Fibroblast of the aortic adventitia (primary cell): ENCODE data around the gene ADGRL1. TPM values are rescaled to one million over a fixed set of nuclear protein-coding genes. Genes with fewer than 3 reads are reported as not detected.

ENCODE experiments used
- DNase-seq: peaks from one replicate; pipeline ENCODE4 v3.0.0-alpha.2; 2010; ENCODE audit warnings: low read depth
- H3K4me3 ChIP-seq: 2 replicates; pipeline ENCODE4 v1.5.1; 2011; ENCODE audit warnings: low read depth, mild to moderate bottlenecking, control low read depth, low read length, moderate library complexity
- CTCF ChIP-seq: IDR thresholded peaks from 2 replicates; pipeline ENCODE4 v1.5.1; 2011; ENCODE audit warnings: mild to moderate bottlenecking, low read length, control low read depth, inconsistent platforms; ENCODE audit not compliant: insufficient read depth
- total RNA-seq: library from RNA; depleted of rRNA; stranded (reverse); fragments of >200 nt; gene quantifications from 2 replicates; pipeline ENCODE4 v1.2.3, GENCODE V29; 2012; ENCODE audit warnings: low replicate concordance

The ADGRL1 gene
- total RNA-seq, 1 donor, result 6.0 TPM

DNA sequence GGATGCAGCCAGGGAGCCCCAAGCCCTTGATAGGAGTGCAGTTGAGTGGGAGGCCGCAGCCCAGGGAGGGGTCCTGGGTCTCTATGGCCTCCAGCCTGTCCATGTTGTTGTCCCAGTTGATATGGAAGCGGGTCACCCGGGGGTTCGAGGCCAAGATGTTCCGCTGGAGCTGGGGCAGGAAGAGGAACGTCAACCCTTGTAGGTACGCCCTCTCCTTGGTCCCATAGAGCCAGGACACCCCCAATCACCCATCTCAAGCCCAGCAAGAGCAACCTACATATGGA is 85.5 kb downstream of the ADGRL1 start:
- DNase-seq, result no peak
- no peak for TF ChIP-seq CTCF

GRCh38 chr19:14119644-14120496 is 86.1 kb downstream of the ADGRL1 start:
- DNase-seq, result no peak
- no peak for TF ChIP-seq CTCF
- no peak overlapping the region for H3K4me3 ChIP-seq

More for the DNA sequence above, 85.5 kb downstream of the ADGRL1 start:
- H3K4me3 ChIP-seq, result no peak overlapping the region

DNA sequence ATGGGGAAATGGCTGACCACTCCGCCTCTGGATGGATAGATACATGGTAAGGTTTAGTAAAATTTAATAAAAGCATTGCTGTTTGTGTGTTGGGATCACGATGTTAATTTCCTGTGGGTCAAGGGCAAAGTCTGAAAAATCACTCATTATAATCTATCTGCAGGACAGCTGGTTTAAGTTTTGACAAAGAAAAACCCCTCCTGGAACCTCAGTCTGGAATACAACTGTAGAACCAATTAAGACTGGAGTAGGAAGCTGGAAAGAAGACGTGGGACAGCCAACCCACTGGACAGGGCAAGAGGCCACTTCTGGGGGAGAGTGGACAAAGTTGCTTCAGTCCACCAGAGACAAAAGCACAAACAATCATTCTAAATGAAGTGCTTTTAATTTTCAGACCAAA is 86.8 kb downstream of the ADGRL1 start:
- H3K4me3 ChIP-seq, result peak overlapping the region; percentile 66
- no peak for DNase-seq
- no peak for TF ChIP-seq CTCF

- DNase-seq, result peak; percentile 76
- no peak for TF ChIP-seq CTCF
- peak overlapping the region; percentile 66 for H3K4me3 ChIP-seq
These were observed 87.6 kb downstream of the ADGRL1 start for GRCh38 chr19:14118165-14119051.

DNA sequence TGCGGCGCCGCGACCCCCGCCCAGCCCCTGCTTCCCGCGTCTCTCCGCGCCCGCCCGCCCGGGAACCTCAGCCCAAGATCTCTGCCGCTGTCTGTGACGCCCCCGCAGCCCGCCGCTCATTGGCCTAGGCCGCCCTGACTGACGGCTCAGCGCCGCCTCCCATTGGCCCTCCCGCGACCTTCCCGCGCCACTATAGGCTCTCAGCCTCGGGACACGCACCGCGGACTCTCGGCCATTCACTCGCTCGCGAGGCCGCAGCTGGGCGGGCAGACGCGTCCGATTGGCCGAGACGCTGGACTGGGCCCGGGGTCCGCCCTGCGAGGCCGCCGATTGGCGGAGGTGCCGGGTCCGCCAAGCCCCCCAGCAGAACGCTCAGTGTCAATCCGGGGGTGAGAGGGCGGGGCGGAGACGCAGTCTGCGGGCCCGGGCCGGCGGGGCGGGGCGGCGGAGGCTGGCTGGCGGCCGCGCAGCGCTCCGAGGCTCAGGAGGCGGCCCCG is 88.3 kb downstream of the ADGRL1 start, which contains the start of gene PRKACA:
Gene PRKACA (minus strand): TSS at position 95 of the 497 bp plus-strand sequence. CDS start 215 bp downstream, outside the sequence.
- DNase-seq, result peak; percentile 98
- H3K4me3 ChIP-seq, result peak within 1 kb of the TSS; percentile 86
- no peak for TF ChIP-seq CTCF

GRCh38 chr19:14116918-14117578 is 88.9 kb downstream of the ADGRL1 start:
- no peak for TF ChIP-seq CTCF
- no peak for DNase-seq
- peak overlapping the region; percentile 86 for H3K4me3 ChIP-seq
